RWPE1 (cell line): Measurements from ENCODE around the gene UBE4A.
"Not testable (repeated sequence)": the region's sequence is repeated elsewhere in the genome, so short reads cannot be mapped to it uniquely, and the experiment has no call there.

ENCODE experiments used
- CTCF ChIA-PET: fragments of 350-600 bp; sonication (Branson Sonifier 250); formaldehyde crosslinking; extraction: SDS; loops from one replicate; lab custom pipeline; 2021; lab: Yijun Ruan, JAX
- POLR2A ChIA-PET: fragments of 400-600 bp; formaldehyde crosslinking; extraction: SDS; loops from one replicate; lab custom pipeline; 2020; ENCODE audit warnings: antibody characterized with exemption; ENCODE audit not compliant: low non-redundant PET; lab: Yijun Ruan, JAX
- DNase-seq: peaks from one replicate; pipeline ENCODE4 v3.0.0; 2012; ENCODE audit warnings: low spot score
- H3K27ac ChIP-seq: fragments of 450-650 bp; 2 replicates; pipeline ENCODE4 v1.5.1; 2017
- CTCF ChIP-seq: fragments of 450-650 bp; conservative IDR thresholded peaks from 2 replicates; pipeline ENCODE4 v1.5.1; 2017; ENCODE audit warnings: low read depth, mild to moderate bottlenecking

The UBE4A gene

DNA sequence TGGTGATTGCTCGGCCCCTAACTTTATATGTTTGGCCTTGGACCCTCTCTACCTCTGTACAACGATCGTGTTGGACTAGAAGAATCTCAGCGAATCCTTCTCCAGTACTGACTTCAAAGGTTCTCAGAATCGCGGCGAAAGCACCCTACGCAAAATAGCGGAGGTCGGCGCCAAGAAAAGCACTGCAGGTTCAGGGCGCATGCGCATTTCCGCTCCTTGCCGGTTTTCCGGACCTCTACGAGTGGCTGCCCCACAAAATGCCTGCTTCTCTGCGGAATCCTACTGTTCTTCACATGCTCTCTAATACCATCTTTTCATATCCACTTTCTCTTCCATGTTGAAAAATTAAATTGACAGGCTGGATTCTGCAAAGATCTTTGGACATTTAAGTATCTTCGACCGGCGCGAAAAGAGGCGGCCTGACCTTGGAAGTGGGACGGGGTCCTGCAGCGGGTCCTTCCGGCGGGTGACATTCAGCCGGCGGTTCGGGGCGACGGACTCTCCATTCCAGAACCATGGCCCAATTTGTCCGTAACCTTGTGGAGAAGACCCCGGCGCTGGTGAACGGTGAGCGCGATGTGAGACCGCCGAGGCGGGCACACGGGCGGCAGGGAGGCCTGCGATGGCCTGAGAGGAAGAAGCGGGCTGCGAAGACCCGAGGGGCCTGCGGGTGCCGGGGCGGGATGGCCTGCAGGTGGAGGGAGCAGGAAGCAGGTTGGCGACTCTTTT, 41.9 kb downstream of the UBE4A start, which contains the start of gene ATP5MG:
TSS of gene ATP5MG (plus strand) at position 456 of the 729 bp plus-strand sequence. CDS start at position 516, 60 bp downstream.
- TF ChIP-seq CTCF = no peak
- DNase-seq = peak; percentile 86
- ChIA-PET POLR2A (no interaction called here), CTCF (interaction anchor here (0.6 to 1.1 kb wide), 2 partner anchors 30 to 85 kb away, joined by 3 to 6 read pairs; no protein-coding TSS in a partner anchor)
- H3K27ac ChIP-seq = peak within 1 kb of the TSS; percentile 85

DNA sequence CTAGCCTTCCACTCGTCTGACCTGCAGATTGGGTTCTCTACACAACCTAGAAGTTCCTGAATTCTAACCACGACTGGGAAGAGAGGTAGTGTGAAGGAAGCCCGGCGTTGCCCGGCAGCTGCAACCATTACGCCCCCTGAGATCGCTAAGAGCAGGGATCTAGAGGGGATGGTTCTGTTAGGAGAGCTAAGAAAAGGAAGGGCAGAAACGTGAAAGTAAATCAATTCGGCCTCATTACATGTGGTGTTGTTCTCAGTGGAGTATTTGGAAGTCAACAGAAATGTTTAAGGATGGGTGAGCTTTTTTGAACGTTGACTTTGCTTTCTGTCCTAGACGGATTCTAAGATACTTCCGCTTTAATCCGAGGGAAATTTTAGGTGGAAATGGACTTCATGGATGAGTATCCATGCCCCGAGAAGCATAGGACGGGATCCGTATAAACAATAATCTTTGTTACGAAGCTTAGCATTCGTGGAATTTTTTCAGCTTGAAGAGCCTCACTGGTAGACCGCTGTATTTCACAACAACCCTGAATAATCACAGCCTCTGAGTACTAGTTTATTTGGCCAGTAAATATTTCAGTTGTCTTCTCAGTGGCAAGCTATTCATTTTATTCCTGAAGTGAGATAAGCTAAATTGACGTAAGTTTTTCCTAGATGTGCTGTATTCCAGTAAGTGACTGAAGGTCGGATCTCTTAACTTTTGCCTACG, 42.6 kb downstream of the UBE4A start:
- peak overlapping the region; percentile 85 for H3K27ac ChIP-seq
- DNase-seq = peak; percentile 64
- POLR2A ChIA-PET = no interaction called here
- no peak for TF ChIP-seq CTCF
- CTCF ChIA-PET = interaction anchor here (0.6 to 1.1 kb wide), 3 partner anchors 29 to 203 kb away, joined by 3 to 6 read pairs (median 3); no protein-coding TSS in a partner anchor

GRCh38 chr11:118402594-118402993, 43.2 kb downstream of the UBE4A start:
- CTCF ChIA-PET = interaction anchor here (1.0 to 1.1 kb wide), 2 partner anchors 28 to 204 kb away, joined by 3 to 6 read pairs; no protein-coding TSS in a partner anchor
- POLR2A ChIA-PET, DNase-seq: not testable (repeated sequence)
- 0 out of 2 replicates have a peak overlapping the region, but pooled peaks have one; percentile 1 for H3K27ac ChIP-seq

GRCh38 chr11:118406599-118407166, 47.3 kb downstream of the UBE4A start:
- no peak for TF ChIP-seq CTCF
- ChIA-PET POLR2A (no interaction called here), CTCF (interaction anchor here (0.6 kb wide), 1 partner anchor 53 kb away, joined by 3 read pairs; no protein-coding TSS in a partner anchor)
- H3K27ac ChIP-seq = no peak overlapping the region
- DNase-seq = no peak

GRCh38 chr11:118410055-118410745, 50.8 kb downstream of the UBE4A start:
- DNase-seq = no peak
- ChIA-PET CTCF (no interaction called here), POLR2A (interaction anchor here (0.7 kb wide), 1 partner anchor 897 kb away, joined by 6 read pairs; no protein-coding TSS in a partner anchor)
- no peak for TF ChIP-seq CTCF
- H3K27ac ChIP-seq = no peak overlapping the region

DNA sequence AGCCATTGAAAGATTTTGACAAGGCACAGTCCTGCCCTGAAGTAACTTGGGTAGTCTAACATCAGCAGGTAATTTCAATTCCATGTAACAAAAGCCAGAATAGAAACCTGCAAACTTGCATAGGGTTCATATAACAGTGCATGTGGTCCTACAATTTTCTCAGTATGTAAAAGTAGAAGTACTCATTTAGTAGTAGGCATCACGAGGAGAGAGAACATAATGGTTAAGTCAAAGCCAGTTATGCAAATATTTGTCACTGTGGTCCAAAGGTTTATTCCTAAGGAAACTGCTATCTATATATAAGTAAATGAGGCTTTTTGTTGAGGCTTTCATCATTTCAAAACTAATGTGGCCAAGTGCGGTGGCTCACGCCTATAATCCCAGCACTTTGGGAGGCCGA, 52.1 kb downstream of the UBE4A start:
- no peak for DNase-seq
- ChIA-PET POLR2A (interaction anchor here (0.6 kb wide), 1 partner anchor 107 kb away, joined by 3 read pairs; the partner anchor contains the start of gene CD3E), CTCF (no interaction called here)
- H3K27ac ChIP-seq = no peak overlapping the region
- TF ChIP-seq CTCF = no peak
